T-helper 1 cell treated with Interleukin-12 subunit alpha and Interleukin-12 subunit beta and Interleukin-4 antibody, amounts not matched to agents 30 μg/mL and 1 μg/mL, for 36 hours (primary cell): ENCODE results near the gene CNTNAP3.
"Not testable (repeated sequence)": the region's sequence is repeated elsewhere in the genome, so short reads cannot be mapped to it uniquely, and the experiment has no call there.

ENCODE experiments used
- H3K27ac Mint-ChIP-seq: one replicate; pipeline ENCODE4 v1.8.0; 2021; ENCODE audit warnings: mild to moderate bottlenecking, mixed read lengths
- H3K27me3 Mint-ChIP-seq: one replicate; pipeline ENCODE4 v1.8.0; 2021; ENCODE audit warnings: low read depth, mixed read lengths
- H3K36me3 Mint-ChIP-seq: one replicate; pipeline ENCODE4 v1.8.0; 2021; ENCODE audit warnings: low read depth, mixed read lengths
- H3K4me1 Mint-ChIP-seq: one replicate; pipeline ENCODE4 v1.8.0; 2021; ENCODE audit warnings: low read depth, mixed read lengths
- H3K4me3 Mint-ChIP-seq: one replicate; pipeline ENCODE4 v1.8.0; 2021; ENCODE audit warnings: mild to moderate bottlenecking, moderate library complexity, mixed read lengths
- H3K9me3 Mint-ChIP-seq: one replicate; pipeline ENCODE4 v1.8.0; 2021; ENCODE audit warnings: mixed read lengths

Gene CNTNAP3

DNA sequence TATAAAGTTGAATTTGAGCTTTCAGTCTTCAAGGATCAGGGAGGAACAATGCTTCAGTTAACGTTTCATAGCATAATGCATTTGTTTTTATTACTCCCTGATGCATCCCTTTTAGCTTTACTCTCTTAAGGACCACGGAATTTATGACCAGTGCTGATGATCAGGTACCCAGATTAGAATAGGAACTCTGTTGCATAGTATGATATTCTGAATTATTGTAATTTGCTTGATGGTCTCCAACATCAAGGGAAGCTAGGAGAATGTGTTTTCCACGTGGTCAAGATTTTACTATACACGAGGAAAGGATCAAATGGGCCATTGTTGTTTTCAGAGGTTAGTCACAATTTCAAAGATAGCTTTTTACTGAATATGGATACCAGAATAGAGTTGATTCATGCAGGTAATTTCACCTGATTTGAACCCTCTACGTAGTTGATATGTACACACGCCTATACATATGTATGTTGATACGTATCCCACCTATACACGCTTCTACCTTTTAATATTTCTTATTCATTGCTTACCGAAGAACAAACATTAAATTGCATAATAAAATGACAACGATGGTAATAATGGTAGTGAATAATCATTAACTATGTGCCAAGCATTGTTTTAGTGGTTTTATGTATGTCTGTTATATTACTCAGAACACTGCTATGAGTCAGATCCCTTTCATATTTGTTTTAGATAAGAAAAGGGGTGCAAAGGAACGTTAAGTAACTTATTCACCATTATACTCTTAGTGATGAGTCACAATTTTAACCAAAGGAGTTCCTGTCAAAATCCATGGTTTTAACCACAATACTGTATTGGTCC is 257.6 kb downstream of the CNTNAP3 start:
- H3K4me1 Mint-ChIP-seq, H3K4me3 Mint-ChIP-seq, H3K27me3 Mint-ChIP-seq, H3K36me3 Mint-ChIP-seq, H3K9me3 Mint-ChIP-seq, H3K27ac Mint-ChIP-seq: not testable (repeated sequence)

- H3K27ac Mint-ChIP-seq, H3K36me3 Mint-ChIP-seq, H3K27me3 Mint-ChIP-seq, H3K4me1 Mint-ChIP-seq, H3K9me3 Mint-ChIP-seq, H3K4me3 Mint-ChIP-seq: not testable (repeated sequence)
These were observed 259.1 kb downstream of the CNTNAP3 start for GRCh38 chr9:39028855-39029254.

GRCh38 chr9:39028168-39028567 is 259.8 kb downstream of the CNTNAP3 start:
- not testable (repeated sequence) for H3K9me3 Mint-ChIP-seq, H3K4me1 Mint-ChIP-seq, H3K4me3 Mint-ChIP-seq, H3K27me3 Mint-ChIP-seq, H3K36me3 Mint-ChIP-seq, H3K27ac Mint-ChIP-seq

GRCh38 chr9:39025911-39026588 is 261.9 kb downstream of the CNTNAP3 start:
- not testable (repeated sequence) for H3K4me3 Mint-ChIP-seq, H3K4me1 Mint-ChIP-seq, H3K36me3 Mint-ChIP-seq, H3K27ac Mint-ChIP-seq, H3K27me3 Mint-ChIP-seq, H3K9me3 Mint-ChIP-seq
